ENCODE data around the gene TEX28. TPM values are rescaled to one million over a fixed set of nuclear protein-coding genes. Genes with fewer than 3 reads are reported as not detected.
A peak's percentile ranks its signal among the peaks of the same experiment; 100 is the strongest.

TEX28 gene
- total and polyA plus RNA-seq, 11 donors = not detected

GRCh38 chrX:154333837-154334271 lies 38.9 kb upstream of the TEX28 start:
- intact Hi-C loops (cut with DNase I) = no loop called here

GRCh38 chrX:154333116-154333515 lies 38.2 kb upstream of the TEX28 start:
- intact Hi-C loops (cut with DNase I) = no loop called here
- Histone ChIP-seq H3K27ac (no peak overlapping the region), H3K27me3 (peaks cover 0 to 5% (median 0%) of the 10 kb centered on the region in 9 donors), H3K4me1 (peaks cover 0 to 10% (median 0%) of the 10 kb centered on the region in 12 donors), H3K9me3 (no peaks in the 10 kb centered on the region), H3K36me3 (no peaks in the 10 kb centered on the region), H3K4me3 (no peak overlapping the region)
- TF ChIP-seq POLR2A (IDR thresholded peaks at IDR 0.05) = no peak
- TF ChIP-seq, protein P1, sequence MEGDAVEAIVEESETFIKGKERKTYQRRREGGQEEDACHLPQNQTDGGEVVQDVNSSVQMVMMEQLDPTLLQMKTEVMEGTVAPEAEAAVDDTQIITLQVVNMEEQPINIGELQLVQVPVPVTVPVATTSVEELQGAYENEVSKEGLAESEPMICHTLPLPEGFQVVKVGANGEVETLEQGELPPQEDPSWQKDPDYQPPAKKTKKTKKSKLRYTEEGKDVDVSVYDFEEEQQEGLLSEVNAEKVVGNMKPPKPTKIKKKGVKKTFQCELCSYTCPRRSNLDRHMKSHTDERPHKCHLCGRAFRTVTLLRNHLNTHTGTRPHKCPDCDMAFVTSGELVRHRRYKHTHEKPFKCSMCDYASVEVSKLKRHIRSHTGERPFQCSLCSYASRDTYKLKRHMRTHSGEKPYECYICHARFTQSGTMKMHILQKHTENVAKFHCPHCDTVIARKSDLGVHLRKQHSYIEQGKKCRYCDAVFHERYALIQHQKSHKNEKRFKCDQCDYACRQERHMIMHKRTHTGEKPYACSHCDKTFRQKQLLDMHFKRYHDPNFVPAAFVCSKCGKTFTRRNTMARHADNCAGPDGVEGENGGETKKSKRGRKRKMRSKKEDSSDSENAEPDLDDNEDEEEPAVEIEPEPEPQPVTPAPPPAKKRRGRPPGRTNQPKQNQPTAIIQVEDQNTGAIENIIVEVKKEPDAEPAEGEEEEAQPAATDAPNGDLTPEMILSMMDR (IDR thresholded peaks at IDR 0.05) = no peak
- ATAC-seq (no peak), DNase-seq (peak in 1 of 5 donors; percentile 13)
- WGBS, 4 donors = 85 to 97% (median 94%) methylated on average over 9 of the region's 9 CpGs

More at GRCh38 chrX:154333837-154334271, 38.9 kb upstream of the TEX28 start:
- ATAC-seq (no peak), DNase-seq (peak in 1 of 5 donors; percentile 20)
- peaks cover 0 to 5% (median 0%) of the 10 kb centered on the region in 9 donors for H3K27me3 ChIP-seq
- no peak overlapping the region for H3K4me3 ChIP-seq
- WGBS, 4 donors = 58 to 78% (median 76%) methylated on average over 6 of the region's 6 CpGs
- no peaks in the 10 kb centered on the region for H3K9me3 ChIP-seq
- no peaks in the 10 kb centered on the region for H3K36me3 ChIP-seq
- H3K27ac ChIP-seq = peak overlapping the region in 1 of 12 donors; percentile 58
- peaks cover 0 to 10% (median 0%) of the 10 kb centered on the region in 12 donors for H3K4me1 ChIP-seq
- TF ChIP-seq POLR2A (IDR thresholded peaks at IDR 0.05) = no peak

GRCh38 chrX:154332561-154332960 lies 37.6 kb upstream of the TEX28 start:
- intact Hi-C loops (cut with DNase I) = no loop called here
- ATAC-seq (peak in 1 of 4 donors; percentile 13), DNase-seq (peak in 1 of 5 donors; percentile 14)
- 88 to 97% (median 94%) methylated on average over 29 of the region's 29 CpGs for WGBS, 4 donors
- Histone ChIP-seq H3K4me3 (no peak overlapping the region), H3K27me3 (peaks cover 0 to 5% (median 0%) of the 10 kb centered on the region in 9 donors), H3K4me1 (peaks cover 0 to 15% (median 2%) of the 10 kb centered on the region in 12 donors), H3K36me3 (no peaks in the 10 kb centered on the region), H3K27ac (no peak overlapping the region), H3K9me3 (no peaks in the 10 kb centered on the region)
- TF ChIP-seq, protein P1 (IDR thresholded peaks at IDR 0.05) = no peak
- TF ChIP-seq POLR2A (IDR thresholded peaks at IDR 0.05) = no peak

DNA sequence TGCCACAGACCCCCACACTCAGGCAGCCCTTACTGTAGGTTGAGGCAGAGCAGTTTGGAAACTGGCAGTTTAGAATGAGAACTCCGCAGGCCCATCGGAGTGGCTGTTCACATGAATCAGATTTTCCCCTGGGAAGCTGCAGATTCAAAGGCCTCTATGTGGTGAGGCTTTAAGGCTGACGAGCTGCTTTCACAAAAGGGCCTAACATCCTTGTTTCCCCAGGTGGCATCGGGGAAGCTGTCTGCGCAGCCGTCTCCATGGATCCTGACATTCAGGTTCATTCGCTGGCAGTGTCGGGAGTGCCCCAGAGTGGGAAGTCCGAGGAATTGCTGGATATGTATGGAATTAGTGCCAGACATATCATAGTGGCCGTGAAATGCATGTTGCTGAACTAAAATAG lies 34.4 kb upstream of the TEX28 start:
- intact Hi-C loops (cut with DNase I) = no loop called here
- 67 to 73% (median 70%) methylated on average over 9 to 10 of the region's 10 CpGs for WGBS, 4 donors
- ATAC-seq = no peak
- no peaks in the 10 kb centered on the region for H3K9me3 ChIP-seq
- H3K27me3 ChIP-seq = peaks cover 0 to 6% (median 0%) of the 10 kb centered on the region in 9 donors
- no peak for DNase-seq
- no peak overlapping the region for H3K27ac ChIP-seq
- H3K4me3 ChIP-seq = no peak overlapping the region
- H3K36me3 ChIP-seq = no peaks in the 10 kb centered on the region
- TF ChIP-seq, protein P1 (IDR thresholded peaks at IDR 0.05) = no peak
- TF ChIP-seq POLR2A (IDR thresholded peaks at IDR 0.05) = no peak
- peaks cover 0 to 31% (median 2%) of the 10 kb centered on the region in 12 donors for H3K4me1 ChIP-seq

DNA sequence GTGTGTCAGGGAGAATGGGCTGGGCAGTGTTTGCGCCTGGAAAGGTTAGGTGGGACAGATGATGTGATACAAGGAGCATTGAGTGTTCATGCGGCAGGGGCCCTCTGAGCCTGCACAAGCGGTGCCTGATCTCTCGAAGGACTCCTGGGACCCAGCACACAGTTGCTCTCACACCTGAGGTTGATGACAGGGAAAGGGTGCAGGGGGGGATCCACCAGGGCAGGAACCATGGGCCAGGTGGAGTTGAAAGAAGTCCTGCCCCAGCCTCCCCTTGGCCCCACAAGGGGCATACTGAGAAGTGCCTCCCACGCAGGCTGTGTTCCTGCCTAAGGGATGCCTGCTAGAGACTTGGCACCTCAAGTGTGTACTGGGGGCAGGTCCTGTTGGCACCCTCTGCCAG lies 33.7 kb upstream of the TEX28 start:
- Histone ChIP-seq H3K27me3 (peaks cover 0 to 12% (median 0%) of the 10 kb centered on the region in 9 donors), H3K9me3 (no peaks in the 10 kb centered on the region), H3K4me3 (no peak overlapping the region), H3K36me3 (no peaks in the 10 kb centered on the region), H3K27ac (no peak overlapping the region), H3K4me1 (peaks cover 0 to 31% (median 2%) of the 10 kb centered on the region in 12 donors)
- TF ChIP-seq, protein P1 (IDR thresholded peaks at IDR 0.05) = no peak
- TF ChIP-seq POLR2A (IDR thresholded peaks at IDR 0.05) = no peak
- peak in 1 of 4 donors; percentile 16 for ATAC-seq
- peak in 1 of 5 donors; percentile 20 for DNase-seq
- intact Hi-C loops (cut with DNase I) = no loop called here
- 78 to 83% (median 82%) methylated on average over 5 of the region's 5 CpGs for WGBS, 4 donors

Measured in heart left ventricle (tissue), 16 donors.